Retinal pigment epithelial cell (primary cell): ENCODE results near the gene MTHFS.
"Not testable (repeated sequence)": the region's sequence is repeated elsewhere in the genome, so short reads cannot be mapped to it uniquely, and the experiment has no call there.

Source experiments
- DNase-seq: peaks from one replicate; pipeline ENCODE4 v3.0.0-alpha.2; 2010; ENCODE audit warnings: low read depth
- H3K4me3 ChIP-seq: 2 replicates; pipeline ENCODE4 v1.5.1; 2011; ENCODE audit warnings: mild to moderate bottlenecking, low read length, control low read depth, moderate library complexity
- TF ChIP-seq, protein P1 (sequence below): conservative IDR thresholded peaks from 2 replicates; pipeline ENCODE4 v1.5.1; 2011; ENCODE audit warnings: low read depth, low read length, control low read depth, inconsistent platforms

MTHFS gene

GRCh38 chr15:79933231-79933630 lies 36.4 kb upstream of the MTHFS start:
- TF ChIP-seq, protein P1, sequence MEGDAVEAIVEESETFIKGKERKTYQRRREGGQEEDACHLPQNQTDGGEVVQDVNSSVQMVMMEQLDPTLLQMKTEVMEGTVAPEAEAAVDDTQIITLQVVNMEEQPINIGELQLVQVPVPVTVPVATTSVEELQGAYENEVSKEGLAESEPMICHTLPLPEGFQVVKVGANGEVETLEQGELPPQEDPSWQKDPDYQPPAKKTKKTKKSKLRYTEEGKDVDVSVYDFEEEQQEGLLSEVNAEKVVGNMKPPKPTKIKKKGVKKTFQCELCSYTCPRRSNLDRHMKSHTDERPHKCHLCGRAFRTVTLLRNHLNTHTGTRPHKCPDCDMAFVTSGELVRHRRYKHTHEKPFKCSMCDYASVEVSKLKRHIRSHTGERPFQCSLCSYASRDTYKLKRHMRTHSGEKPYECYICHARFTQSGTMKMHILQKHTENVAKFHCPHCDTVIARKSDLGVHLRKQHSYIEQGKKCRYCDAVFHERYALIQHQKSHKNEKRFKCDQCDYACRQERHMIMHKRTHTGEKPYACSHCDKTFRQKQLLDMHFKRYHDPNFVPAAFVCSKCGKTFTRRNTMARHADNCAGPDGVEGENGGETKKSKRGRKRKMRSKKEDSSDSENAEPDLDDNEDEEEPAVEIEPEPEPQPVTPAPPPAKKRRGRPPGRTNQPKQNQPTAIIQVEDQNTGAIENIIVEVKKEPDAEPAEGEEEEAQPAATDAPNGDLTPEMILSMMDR: no peak
- no peak for DNase-seq
- H3K4me3 ChIP-seq: no peak overlapping the region

DNA sequence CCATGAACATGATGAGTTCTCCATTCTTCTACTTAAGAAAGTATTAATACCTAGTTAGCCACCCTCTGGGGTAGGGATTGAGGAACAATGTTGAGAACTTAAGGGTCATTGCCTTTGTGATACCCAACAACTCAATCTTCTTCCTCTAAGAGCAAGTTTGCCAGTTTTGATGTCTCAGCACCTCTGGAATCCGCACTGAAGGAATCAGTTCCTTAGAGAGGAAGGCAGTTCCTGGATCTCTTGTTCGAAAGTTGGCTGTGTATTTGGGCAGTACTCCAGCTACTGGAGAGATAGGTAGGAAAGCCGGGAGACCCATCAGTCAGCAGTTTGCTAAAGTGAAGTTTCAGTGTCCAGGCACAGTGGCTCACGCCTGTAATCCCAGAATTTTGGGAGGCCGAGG lies 35.6 kb upstream of the MTHFS start:
- no peak for DNase-seq
- TF ChIP-seq, protein P1: no peak
- H3K4me3 ChIP-seq: no peak overlapping the region

GRCh38 chr15:79930516-79930915 lies 33.7 kb upstream of the MTHFS start:
- H3K4me3 ChIP-seq: no peak overlapping the region
- DNase-seq: no peak
- TF ChIP-seq, protein P1: no peak

GRCh38 chr15:79929412-79929811 lies 32.6 kb upstream of the MTHFS start:
- no peak for DNase-seq
- TF ChIP-seq, protein P1: no peak

DNA sequence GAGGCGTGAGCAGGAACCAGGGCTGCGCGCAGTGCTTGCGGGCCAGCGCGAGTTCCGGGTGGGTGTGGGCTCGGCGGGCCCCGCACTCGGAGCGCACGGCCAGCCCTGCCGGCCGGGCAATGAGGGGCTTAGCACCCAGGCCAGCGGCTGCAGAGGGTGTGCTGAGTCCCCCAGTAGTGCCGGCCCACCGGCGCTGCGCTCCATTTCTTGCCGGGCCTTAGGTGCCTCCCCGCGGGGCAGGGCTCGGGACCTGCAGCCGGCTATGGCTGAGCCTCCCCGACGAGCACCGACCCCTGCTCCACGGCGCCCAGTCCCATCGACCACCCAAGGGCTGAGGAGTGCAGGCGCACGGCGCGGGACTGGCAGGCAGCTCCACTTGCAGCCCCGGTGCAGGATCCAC lies 29.3 kb upstream of the MTHFS start:
- H3K4me3 ChIP-seq: not testable (repeated sequence)

More at GRCh38 chr15:79929412-79929811, 32.6 kb upstream of the MTHFS start:
- no peak overlapping the region for H3K4me3 ChIP-seq

DNA sequence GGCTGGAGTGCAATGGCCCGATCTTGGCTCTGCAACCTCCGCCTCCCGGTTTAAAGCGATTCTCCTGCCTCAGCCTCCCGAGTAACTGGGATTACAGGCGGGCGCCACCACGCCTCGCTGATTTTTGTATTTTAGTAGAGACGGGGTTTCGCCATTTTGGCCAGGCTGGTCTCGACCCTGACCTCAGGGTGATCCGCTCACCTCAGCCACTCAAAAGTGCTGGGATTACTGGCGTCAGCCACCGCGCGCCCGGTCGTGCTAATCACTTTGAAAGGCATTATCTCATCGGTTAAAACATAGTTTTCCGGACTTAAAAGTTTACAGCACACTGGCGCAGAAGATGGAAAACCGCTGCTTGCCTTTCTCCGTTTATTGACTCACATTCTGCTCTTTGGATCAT lies 27.6 kb upstream of the MTHFS start:
- H3K4me3 ChIP-seq: peak overlapping the region; percentile 70
- DNase-seq: no peak
- TF ChIP-seq, protein P1: no peak

More for the DNA sequence above, 29.3 kb upstream of the MTHFS start:
- not testable (repeated sequence) for DNase-seq

DNA sequence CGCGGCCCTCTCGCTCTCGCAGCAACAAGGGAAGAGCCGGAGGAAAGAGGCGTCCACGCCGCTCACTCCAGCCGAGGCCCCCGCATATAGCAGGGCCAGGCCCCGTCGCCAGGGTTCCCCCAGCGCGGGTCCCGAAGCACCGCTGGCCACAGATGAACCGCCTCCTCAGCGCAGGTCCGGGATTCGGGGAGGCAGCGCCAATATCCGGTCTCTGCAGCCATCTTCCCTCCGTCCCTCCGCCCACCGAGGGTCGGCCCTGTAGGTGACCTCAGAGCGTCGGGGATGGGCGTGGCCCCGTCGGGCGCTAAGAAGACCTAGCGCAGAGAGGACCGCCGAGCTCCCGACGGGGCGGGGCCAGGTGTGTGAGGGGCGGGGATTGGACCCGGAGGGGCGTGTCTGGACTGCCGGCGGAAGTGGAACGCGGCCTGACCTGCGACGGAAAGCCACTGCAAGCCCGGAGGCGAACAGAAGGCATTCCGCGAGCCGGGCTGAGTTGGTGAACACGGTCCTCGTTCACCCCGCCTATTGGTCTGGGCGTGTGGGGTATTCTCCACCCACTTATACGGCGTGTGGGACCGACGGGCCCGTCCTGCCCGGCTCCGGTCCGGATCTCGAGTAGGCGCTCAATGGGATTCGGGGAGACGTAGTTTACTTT lies 26.8 kb upstream of the MTHFS start:
- H3K4me3 ChIP-seq: peak overlapping the region; percentile 70

More for the DNA sequence above, 26.8 kb upstream of the MTHFS start:
- peak; percentile 88 for DNase-seq
- TF ChIP-seq, protein P1: no peak
